ENCODE data around the gene HDAC11. TPM values are rescaled to one million over a fixed set of nuclear protein-coding genes. Genes with fewer than 3 reads are reported as not detected.

Gene HDAC11
- total RNA-seq, 1 experiment from 2014 or later, result 7.0 TPM

DNA sequence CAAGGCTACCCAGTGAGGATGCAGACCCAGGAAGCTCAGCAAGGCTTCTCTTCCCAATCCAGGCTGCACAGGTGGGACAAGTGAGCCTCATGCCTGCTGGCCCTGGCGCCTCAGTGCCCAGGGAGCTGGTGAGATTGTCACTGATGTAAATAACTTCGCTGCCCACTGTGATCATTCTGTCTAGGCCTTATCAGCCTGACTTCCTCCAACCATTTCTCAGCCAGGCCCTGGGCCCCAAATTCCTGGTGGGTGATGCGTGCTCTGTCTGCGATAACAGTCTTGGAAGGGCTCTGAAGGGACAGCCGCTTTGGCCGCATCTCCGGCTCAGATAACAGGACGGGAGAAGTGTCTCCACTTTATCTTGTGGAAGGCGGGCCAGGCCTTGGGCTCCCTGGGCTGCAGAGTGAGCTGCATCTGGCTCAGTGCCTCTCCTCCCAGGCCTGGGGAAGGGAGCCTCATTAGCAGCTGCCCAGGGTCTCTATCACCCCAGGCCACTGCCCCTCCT is 66.6 kb downstream of the HDAC11 start:
- Histone ChIP-seq H4K20me1 (ENCODE audit: control insufficient read depth, insufficient read depth, insufficient read length) (no peaks in the 10 kb centered on the region), H3K27ac (ENCODE audit: insufficient read length, low read depth, low read length) (no peak overlapping the region), H2BK12ac (ENCODE audit: insufficient read length, low read depth, low read length) (no peak overlapping the region), H3K79me1 (ENCODE audit: insufficient read depth, low read depth, low read length, poor library complexity, severe bottlenecking) (no peaks in the 10 kb centered on the region), H2BK15ac (ENCODE audit: low read depth, low read length) (no peak overlapping the region), H2BK120ac (ENCODE audit: low read depth, low read length, poor library complexity, severe bottlenecking) (no peak overlapping the region), H3K18ac (ENCODE audit: insufficient read length, low read depth, low read length) (peak overlapping the region; percentile 30), H2AK5ac (ENCODE audit: insufficient read length, low read length) (no peak overlapping the region), H4K8ac (replicated peaks; ENCODE audit: insufficient read length, low read depth, low read length) (no peak overlapping the region), H3K27me3 (ENCODE audit: insufficient read depth, low read length) (no peaks in the 10 kb centered on the region; the same call in 1 of the 2 replicates), H3K4me2 (ENCODE audit: insufficient read depth, insufficient read length, low read length) (no peak overlapping the region), H2AFZ (ENCODE audit: low read length) (no peak overlapping the region), H3K23me2 (ENCODE audit: insufficient read length, low read depth, low read length, poor library complexity, severe bottlenecking) (no peaks in the 10 kb centered on the region), H2BK20ac (ENCODE audit: low read depth, low read length, poor library complexity, severe bottlenecking) (no peak overlapping the region), H3K14ac (ENCODE audit: insufficient read depth, low read length) (no peak overlapping the region), H3K4me1 (ENCODE audit: insufficient read depth, low read length) (no peaks in the 10 kb centered on the region; the same call in 1 of the 2 replicates), H3K4ac (ENCODE audit: low read depth, low read length) (no peak overlapping the region), H3K56ac (ENCODE audit: insufficient read length, low read depth, low read length) (no peak overlapping the region), H3K9me3 (ENCODE audit: control insufficient read depth, low read depth, low read length) (no peaks in the 10 kb centered on the region), H3K79me2 (ENCODE audit: insufficient read depth, low read length) (no peaks in the 10 kb centered on the region), H3T11ph (ENCODE audit: low read length) (no peak overlapping the region), H3K9ac (ENCODE audit: extremely low read depth, insufficient read length, low read length) (no peak overlapping the region), H3K23ac (ENCODE audit: insufficient read length, low read depth, low read length) (no peak overlapping the region), H4K91ac (ENCODE audit: insufficient read length, low read depth, low read length) (no peak overlapping the region), H4K5ac (ENCODE audit: insufficient read length, low read depth, low read length) (no peak overlapping the region), H2BK5ac (ENCODE audit: insufficient read length, low read length) (no peak overlapping the region)
- WGBS (ENCODE audit: extremely low coverage, insufficient read length, low lambda C conversion rate), result no CpG with 5 or more reads among the region's 9 CpGs
- no peak for TF ChIP-seq CTCF (conservative IDR thresholded peaks at IDR 0.05)
- peaks cover 0 to 2% (median 0%) of the 10 kb centered on the region in 3 experiments; a peak in 1 of 7 replicates for H3K36me3 Mint-ChIP-seq (ENCODE audit: insufficient read depth in 1 of 3, low read depth in 3 of 3)
- H3K9me3 Mint-ChIP-seq, result peaks cover 0 to 2% of the 10 kb centered on the region in 2 experiments; a peak in 1 of 5 replicates
- DNase-seq, result peak; percentile 52
- peaks cover 22 to 42% of the 10 kb centered on the region in 2 experiments for H3K4me1 Mint-ChIP-seq
- 0 out of 5 replicates have a peak overlapping the region, but pooled peaks of 1 of the 2 experiments have one; percentile 14 for H3K4me3 Mint-ChIP-seq
- H3K27ac Mint-ChIP-seq, result no peak overlapping the region; a peak in 1 of 7 replicates
- H3K27me3 Mint-ChIP-seq (ENCODE audit: low read depth), result peaks cover 43% of the 10 kb centered on the region

Data from H9 (cell line).